Eye (tissue), 1 donor: Measurements from ENCODE around the gene FANK1.
"Not testable (repeated sequence)": the region's sequence is repeated elsewhere in the genome, so short reads cannot be mapped to it uniquely, and the experiment has no call there.

Source experiments
- DNase-seq: peaks from one replicate; pipeline ENCODE4 v3.0.0-alpha.2; 2015

Gene FANK1

DNA sequence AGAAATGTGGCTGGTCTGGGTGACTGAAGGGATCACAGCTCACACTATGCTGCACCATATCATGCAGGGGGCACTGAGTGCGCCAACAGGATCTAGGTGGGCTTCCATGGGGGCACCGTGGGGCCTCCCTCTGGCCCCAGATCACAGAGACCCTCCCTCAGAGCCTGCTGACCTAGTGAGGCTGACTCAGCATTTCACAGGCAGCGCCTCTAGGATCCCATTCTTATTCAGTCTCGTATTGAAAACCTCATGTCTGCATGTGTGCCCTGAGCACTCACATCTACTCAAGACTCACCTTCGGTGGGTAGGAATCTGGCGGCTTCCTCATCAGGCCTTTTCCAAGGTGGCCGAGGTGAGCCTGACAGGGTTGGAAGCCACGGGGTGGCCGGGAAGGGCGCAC, 141.6 kb downstream of the FANK1 start:
- DNase-seq, result no peak

DNA sequence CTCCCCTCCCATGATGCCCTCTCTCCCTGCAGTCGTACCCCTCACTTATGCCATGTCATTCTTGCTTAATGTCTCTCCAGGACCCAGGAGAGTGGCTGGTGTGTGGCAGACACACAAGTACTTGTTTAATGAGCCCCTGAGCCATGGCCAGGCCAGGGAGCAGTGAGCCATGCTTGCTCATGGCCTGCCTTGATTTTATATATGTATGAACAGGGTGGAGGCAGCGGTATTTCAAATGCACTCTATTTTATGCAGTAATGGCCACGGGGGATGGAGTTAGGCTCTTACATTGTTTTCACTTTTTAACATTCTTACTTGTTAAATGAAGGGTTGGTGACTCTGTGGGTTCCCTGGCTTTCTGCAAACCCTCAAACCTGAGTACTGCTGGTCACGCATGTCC, 144.8 kb downstream of the FANK1 start:
- DNase-seq, result peak; percentile 58

DNA sequence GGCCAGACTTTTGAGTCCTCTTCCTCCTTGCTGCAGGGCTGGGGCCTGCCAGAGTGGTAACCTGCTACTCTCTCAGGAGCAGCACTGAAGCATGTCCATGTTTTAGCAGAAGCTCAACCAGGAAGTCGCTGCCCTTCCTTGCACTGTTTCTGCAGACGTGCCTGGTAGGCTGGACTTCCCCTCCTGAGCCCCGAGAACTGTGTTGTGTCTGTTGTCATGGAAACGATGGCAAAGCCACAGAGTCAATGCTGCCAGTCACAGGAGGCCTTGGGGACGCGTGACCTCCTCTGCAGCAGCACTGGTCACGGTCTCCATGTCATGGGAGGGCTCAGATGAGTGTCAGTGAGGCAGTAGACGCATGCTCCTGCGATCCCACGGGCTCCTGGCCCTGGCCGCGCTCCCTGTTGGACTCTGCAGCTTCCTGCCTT, 145.5 kb downstream of the FANK1 start:
- DNase-seq, result peak; percentile 90

DNA sequence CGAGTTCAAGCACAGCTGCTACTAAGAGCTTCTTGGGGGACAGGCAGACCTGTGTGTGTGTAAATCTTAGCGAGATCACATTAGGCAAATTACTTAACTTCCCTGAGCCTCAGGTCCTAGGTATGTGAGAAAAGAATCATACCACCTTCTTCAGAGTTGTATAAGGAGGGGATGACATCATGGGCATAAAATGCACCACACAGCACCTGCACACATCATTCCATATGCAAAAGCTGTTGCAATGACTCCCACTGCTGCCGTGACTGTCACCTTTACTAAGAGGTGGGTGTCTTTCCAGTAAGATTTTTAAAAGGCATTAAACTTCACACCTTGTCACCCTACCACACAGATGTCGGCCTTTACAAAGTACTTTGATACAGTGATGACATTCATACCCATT, 146.0 kb downstream of the FANK1 start:
- no peak for DNase-seq

DNA sequence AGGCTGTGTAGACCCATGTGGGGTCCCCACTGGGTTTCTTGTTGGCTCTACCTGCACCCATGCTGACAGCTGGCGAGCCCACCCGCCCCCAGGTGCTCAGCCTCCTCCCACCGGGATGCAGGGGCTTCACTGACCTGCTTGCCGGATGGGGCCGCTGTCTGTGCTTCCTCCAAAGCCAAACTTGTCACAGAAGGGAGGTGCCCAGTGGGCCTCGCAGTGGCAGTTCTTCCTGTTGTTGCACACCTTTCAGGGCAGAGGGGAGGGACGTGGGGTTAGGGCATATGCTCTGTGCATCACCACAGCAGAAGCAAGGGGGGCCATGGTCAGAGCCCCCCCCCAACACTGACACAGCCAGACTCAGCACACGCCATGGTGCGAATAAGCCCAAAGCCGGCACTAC, 146.5 kb downstream of the FANK1 start:
- DNase-seq, result no peak

DNA sequence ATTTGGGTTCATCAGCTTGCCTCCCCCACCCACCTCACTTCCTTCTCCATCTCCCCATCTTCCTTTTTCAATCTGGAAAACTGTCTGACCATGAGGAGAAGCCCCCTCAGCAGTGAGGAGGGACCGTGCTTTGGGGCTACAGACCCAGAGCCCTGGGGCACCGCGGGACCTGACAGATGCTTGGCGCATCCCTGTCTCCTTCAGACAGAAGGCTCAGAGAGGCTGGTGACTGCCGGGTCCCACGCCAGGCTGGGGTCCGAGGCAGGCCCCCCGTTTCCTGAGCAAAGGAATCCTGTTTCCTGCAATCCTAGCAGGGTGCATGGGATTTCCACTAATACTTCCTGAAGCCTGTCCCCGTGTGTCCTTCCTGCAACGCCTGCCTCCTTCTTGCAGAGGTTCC, 147.0 kb downstream of the FANK1 start:
- DNase-seq, result no peak

DNA sequence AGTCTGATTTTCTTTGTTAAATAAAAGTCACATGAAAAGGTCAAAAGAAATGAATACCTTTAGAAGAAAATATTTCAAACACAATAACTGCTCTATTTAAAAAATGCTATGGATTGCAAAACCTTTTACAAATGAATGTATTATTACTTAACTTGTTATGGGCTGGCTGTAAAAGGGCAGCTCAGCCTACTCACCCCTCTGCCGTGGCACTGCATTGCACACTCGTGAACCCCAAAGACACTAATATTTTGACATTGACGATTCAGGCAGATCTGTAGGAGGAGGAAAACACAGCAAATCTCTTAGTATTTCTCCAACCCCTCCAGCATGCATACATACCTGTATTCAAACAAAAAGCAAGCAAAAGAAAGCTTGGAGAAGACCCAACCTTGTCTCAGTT, 149.5 kb downstream of the FANK1 start:
- DNase-seq, result no peak

DNA sequence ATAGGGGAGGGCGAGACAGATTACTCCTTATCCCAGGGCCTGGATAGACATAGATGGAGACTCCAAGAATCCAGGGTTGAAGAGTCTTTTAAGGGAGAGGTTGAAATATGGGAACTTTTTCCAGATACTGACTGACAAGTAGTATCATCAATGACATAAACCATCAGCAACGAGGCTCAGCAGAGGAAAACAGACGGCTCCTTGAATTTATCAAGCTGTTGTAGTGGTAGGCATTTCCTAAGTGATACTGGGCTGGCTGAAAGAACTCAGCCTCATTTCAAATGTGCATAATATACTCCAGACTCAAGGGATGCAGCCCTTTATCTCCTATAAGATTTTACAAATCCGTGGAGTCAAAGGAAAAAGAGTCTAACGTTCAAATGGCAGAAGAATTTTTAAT, 150.5 kb downstream of the FANK1 start:
- DNase-seq, result no peak

DNA sequence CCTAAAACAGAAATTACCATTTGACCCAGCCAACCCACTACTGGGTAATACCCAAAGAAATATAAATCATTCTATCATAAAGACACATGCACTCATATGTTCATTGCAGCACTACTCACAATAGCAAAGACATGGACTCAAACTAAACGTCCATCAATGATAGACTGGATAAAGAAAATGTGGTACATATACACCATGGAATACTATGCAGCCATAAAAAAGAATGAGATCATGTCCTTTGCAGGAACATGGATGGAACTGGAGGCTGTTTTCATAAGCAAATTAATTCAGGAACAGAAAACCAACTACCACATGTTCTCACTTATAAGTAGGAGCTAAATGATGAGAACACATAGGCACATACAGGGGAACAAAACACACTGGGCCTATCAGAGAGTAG, 151.4 kb downstream of the FANK1 start:
- not testable (repeated sequence) for DNase-seq

DNA sequence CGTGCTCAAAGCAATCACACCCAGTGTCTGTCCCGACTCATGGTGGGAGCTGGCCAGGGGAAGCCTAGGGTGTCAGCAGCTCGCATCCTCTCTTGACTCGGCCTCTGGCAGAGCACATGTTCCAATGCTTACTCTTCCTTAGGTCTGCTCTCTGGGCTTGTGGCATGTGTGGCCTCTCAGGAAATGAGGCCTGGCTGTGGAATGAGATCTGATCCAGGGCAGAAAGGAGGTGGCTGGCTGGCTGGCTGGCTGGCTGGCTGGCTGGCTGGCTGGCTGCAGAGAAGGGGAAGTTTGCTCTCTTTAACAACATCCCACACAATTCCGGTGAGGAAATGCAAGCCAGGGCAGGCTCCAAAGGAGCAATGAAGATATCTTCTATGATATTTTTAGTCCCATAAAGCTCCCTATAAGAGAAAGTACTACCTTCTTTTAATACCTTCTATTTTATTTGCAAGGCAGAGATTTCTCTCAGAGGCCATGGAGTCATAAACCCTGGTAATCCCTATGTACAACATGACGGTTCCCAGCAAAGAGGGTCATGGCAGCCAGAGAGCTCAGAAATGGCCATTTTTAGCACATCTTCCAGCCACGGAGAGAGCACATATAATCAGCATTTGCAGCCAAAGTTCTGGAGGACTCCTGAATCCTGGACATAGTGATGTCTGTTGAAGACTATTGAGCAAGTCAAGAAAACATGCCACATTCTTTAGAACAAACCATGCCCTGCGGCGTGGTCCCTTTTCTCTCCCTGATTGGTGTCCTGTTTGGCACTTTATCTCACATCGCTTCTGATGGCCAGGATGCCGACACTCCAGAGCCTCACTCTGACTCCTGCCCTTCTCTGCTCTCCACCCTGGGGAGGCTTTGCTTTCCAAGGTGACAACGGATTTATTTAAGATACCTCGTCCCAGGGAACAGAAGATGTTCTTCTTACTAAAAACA, 153.7 kb downstream of the FANK1 start:
- DNase-seq, result no peak

DNA sequence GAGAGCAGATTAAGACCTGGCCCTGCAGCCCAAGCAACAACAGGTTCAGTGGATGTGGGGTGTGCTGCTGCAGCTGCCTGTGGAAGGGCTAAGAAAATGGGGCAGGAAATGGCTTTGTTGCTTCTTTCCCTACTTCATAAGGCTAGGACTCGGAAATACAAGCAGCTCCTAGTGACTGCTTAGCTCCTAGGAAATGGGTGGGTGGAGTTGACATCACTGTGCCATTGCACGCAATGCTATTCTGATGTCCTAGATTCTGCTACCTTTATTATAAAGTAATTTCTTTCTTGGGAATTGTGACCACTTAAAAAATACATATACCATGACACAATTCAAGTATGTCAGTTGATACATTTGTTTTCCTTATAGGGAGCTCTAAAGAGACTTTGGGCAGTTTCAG, 155.8 kb downstream of the FANK1 start:
- DNase-seq, result no peak

DNA sequence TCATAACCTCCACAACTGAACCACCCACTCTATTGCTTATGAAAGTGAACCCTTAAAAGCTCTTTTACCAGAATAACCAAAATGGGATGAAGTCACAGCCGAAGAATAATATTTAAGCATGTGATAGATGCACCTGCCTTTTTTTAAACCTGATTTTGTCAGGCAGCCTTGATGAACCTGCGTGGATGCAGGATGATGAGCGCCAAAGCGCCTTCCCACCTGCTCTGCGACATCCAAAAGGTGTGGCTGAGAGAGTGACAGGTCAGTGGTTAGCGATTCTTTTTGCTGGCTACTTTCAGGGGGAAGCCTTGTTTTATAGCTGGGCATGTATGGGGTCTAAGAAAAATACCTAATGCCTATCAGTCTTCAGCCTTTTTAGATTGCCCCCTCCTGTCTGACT, 157.8 kb downstream of the FANK1 start:
- DNase-seq, result no peak

DNA sequence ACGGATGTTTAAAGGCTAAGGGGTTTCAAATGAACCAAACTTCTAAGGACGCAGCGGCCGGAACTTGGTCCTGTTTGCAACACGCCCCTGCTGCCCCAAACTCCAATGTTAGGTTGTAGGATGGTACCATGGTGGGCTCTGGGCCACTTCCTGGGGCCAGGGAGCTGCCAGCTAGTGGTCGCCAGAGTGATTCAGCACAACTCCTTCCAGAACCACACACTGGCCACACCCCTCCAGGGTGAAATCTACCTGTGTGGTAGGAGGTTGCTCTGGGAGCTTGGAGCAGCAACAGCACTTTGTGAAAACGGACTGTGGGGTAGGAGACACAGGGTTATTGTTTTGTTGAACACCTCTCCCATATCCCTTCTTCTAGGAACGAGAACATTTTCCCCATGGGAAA, 161.1 kb downstream of the FANK1 start:
- DNase-seq, result no peak

DNA sequence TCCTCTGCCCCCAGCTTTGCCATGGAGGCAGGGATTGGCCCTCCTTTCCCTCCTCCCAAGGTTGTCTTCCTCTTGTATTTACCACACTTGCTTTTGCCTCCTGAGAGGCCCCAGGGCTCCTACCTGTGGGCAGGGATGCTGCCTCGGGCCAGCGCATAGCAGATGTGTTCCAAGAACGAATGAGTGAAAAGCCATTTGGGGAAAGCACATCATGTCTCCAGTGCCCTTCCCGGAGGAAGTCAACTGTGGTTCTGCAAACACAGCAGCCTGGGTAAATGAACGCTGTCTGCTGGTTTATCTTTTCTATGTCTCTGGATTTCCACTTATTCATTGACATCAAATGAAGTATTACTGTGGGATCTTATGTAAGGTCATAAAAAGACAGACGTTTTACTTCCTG, 161.7 kb downstream of the FANK1 start:
- no peak for DNase-seq

DNA sequence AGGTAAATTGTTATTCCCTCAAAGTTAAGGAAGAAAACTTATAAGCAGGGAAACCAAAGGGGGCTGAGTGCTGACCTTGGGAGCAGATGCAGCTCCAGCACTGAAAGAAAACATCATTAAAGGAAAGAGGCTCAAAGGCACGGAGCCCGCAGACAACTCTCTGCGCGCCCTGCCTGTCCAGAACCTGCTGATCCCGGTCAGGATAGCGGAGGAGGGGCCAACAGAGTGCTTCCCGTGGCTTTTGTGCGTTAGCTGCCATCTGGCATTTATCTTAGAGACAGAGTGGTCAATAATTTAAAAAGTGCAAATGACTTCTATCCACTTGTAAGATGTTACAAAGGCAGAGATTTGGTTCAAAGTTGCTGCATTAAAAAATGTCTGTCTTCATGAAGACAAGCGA, 162.1 kb downstream of the FANK1 start:
- peak; percentile 68 for DNase-seq
